Measurements from ENCODE around the gene BATF.

DNA sequence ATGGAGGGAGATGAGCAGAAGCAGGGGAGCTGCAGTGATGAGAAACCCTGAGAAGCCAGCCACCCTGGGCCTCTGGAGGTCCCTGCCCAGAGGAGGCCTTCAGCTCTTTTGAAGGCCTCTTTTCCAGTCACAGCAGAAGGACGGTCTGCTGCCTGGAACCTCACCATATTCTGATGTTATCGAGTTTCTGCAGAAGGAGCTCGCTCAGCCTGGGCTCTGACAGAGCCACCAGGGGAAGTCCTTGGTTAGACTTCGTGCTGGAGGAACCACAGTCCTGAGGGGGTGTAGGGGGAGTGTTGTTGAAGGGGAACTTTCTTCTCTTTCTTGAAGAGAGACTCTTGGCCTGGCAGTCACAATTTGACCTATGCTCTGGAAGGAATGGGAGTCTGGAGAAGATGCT is 25.1 kb upstream of the BATF start:
- TF ChIP-seq CTCF (IDR thresholded peaks at IDR 0.05): no peak
- TF ChIP-seq SIN3A (IDR thresholded peaks at IDR 0.05; ENCODE audit: borderline replicate concordance, low read depth, low read length): no peak
- TF ChIP-seq YY1 (IDR thresholded peaks at IDR 0.05; ENCODE audit: low read depth): no peak
- TF ChIP-seq RCOR1 (IDR thresholded peaks at IDR 0.05; ENCODE audit: low read length): no peak
- no peak for TF ChIP-seq NFIC (IDR thresholded peaks at IDR 0.05; ENCODE audit: borderline replicate concordance)
